Neural progenitor cell (in vitro differentiated cells): ENCODE results near the gene UQCC2. TPM values are rescaled to one million over a fixed set of nuclear protein-coding genes. Genes with fewer than 3 reads are reported as not detected.

Source experiments
- DNase-seq: peaks from one replicate; pipeline ENCODE4 v3.0.0-alpha.2; 2016; ENCODE audit warnings: low spot score
- H2AFZ ChIP-seq: fragments of 200-600 bp; sonication (generic); replicated peaks from 2 replicates; pipeline ENCODE4 v1.6.1; 2016; ENCODE audit warnings: antibody characterized with exemption
- H3F3A ChIP-seq: fragments of 200-600 bp; sonication (generic); 2 replicates; pipeline ENCODE4 v1.6.1; 2016; ENCODE audit warnings: antibody characterized with exemption, low read depth
- H3K27ac ChIP-seq: fragments of 200-600 bp; sonication (generic); 2 replicates; pipeline ENCODE4 v1.5.1; 2016; ENCODE audit warnings: mild to moderate bottlenecking
- H3K27me3 ChIP-seq: fragments of 200-600 bp; sonication (generic); 2 replicates; pipeline ENCODE4 v1.6.1; 2016; ENCODE audit warnings: mild to moderate bottlenecking, moderate library complexity
- H3K36me3 ChIP-seq: fragments of 200-600 bp; sonication (generic); 2 replicates; pipeline ENCODE4 v1.5.1; 2016
- H3K4me1 ChIP-seq: fragments of 200-600 bp; sonication (generic); 2 replicates; pipeline ENCODE4 v1.6.1; 2016; ENCODE audit warnings: mixed run types
- H3K4me2 ChIP-seq: fragments of 200-600 bp; sonication (generic); 2 replicates; pipeline ENCODE4 v1.6.1; 2016
- H3K4me3 ChIP-seq: fragments of 200-600 bp; sonication (generic); 2 replicates; pipeline ENCODE4 v1.5.1; 2016
- H3K79me2 ChIP-seq: fragments of 200-600 bp; sonication (generic); 2 replicates; pipeline ENCODE4 v1.6.1; 2016; ENCODE audit warnings: low read depth
- H3K9ac ChIP-seq: fragments of 200-600 bp; sonication (generic); 2 replicates; pipeline ENCODE4 v1.6.1; 2016
- H3K9me3 ChIP-seq: fragments of 200-600 bp; sonication (generic); 2 replicates; pipeline ENCODE4 v1.5.1; 2016; ENCODE audit warnings: low read depth
- H4K20me1 ChIP-seq: fragments of 200-600 bp; sonication (generic); 2 replicates; pipeline ENCODE4 v1.6.1; 2016; ENCODE audit warnings: low read depth
- H3K27ac Mint-ChIP-seq: 3 replicates; pipeline ENCODE4 v1.8.0; 2021; ENCODE audit warnings: mixed read lengths
- H3K27me3 Mint-ChIP-seq: 2 replicates; pipeline ENCODE4 v1.8.0; 2022; ENCODE audit warnings: low read depth, mild to moderate bottlenecking, inconsistent platforms, moderate library complexity, mixed read lengths; ENCODE audit not compliant: insufficient read depth
- H3K36me3 Mint-ChIP-seq: 3 replicates; pipeline ENCODE4 v1.8.0; 2021; ENCODE audit warnings: mixed read lengths
- H3K4me1 Mint-ChIP-seq: 3 replicates; pipeline ENCODE4 v1.8.0; 2021; ENCODE audit warnings: mixed read lengths
- H3K4me3 Mint-ChIP-seq: 3 replicates; pipeline ENCODE4 v1.8.0; 2021; ENCODE audit warnings: mild to moderate bottlenecking, moderate library complexity, mixed read lengths
- H3K9me3 Mint-ChIP-seq: 3 replicates; pipeline ENCODE4 v1.8.0; 2020; ENCODE audit warnings: mixed read lengths
- CTCF ChIP-seq: fragments of 200-600 bp; sonication (generic); IDR thresholded peaks from 2 replicates; pipeline ENCODE4 v1.5.1; 2017; ENCODE audit warnings: antibody characterized with exemption, mild to moderate bottlenecking
- EZH2 ChIP-seq: fragments of 200-600 bp; sonication (generic); IDR thresholded peaks from 2 replicates; pipeline ENCODE4 v1.6.1; 2017; ENCODE audit warnings: antibody characterized with exemption, mild to moderate bottlenecking, moderate library complexity
- EZH2phosphoT487 ChIP-seq: fragments of 200-600 bp; sonication (generic); IDR thresholded peaks from 2 replicates; pipeline ENCODE4 v1.6.1; 2017; ENCODE audit warnings: antibody characterized with exemption
- total RNA-seq: library from RNA; depleted of rRNA; stranded (reverse); fragments of >200 nt; gene quantifications from 2 replicates; pipeline ENCODE4 v1.2.3, GENCODE V29; 2015; ENCODE audit warnings: low replicate concordance

The UQCC2 gene
- total RNA-seq, 1 donor from 2014 or later = 95.9 TPM

GRCh38 chr6:33709605-33710295 is 1.8 kb downstream of the UQCC2 start:
- Mint-ChIP-seq H3K9me3 (no peaks in the 10 kb centered on the region), H3K36me3 (peaks cover 19% of the 10 kb centered on the region), H3K4me1 (peaks cover 24% of the 10 kb centered on the region), H3K27me3 (no peaks in the 10 kb centered on the region), H3K27ac (no peak overlapping the region), H3K4me3 (peak overlapping the region; percentile 55)
- no peaks in the 10 kb centered on the region for H3K9me3 ChIP-seq
- H3K27ac ChIP-seq = no peak overlapping the region
- H3K36me3 ChIP-seq = no peaks in the 10 kb centered on the region
- peak overlapping the region; percentile 75 for H3K4me2 ChIP-seq
- H3K79me2 ChIP-seq = peaks cover 28% of the 10 kb centered on the region
- TF ChIP-seq EZH2phosphoT487 (no peak), CTCF (no peak), EZH2 (no peak)
- no peak overlapping the region for H3K9ac ChIP-seq
- no peak for DNase-seq
- H4K20me1 ChIP-seq = peaks cover 18% of the 10 kb centered on the region
- peaks cover 14% of the 10 kb centered on the region for H3K4me1 ChIP-seq
- H2AFZ ChIP-seq = no peak overlapping the region
- H3K4me3 ChIP-seq = no peak overlapping the region
- no peaks in the 10 kb centered on the region for H3K27me3 ChIP-seq
- no peaks in the 10 kb centered on the region for H3F3A ChIP-seq

GRCh38 chr6:33708516-33709204 is 2.8 kb downstream of the UQCC2 start:
- TF ChIP-seq EZH2phosphoT487 = no peak
- no peak for TF ChIP-seq EZH2
- no peak for TF ChIP-seq CTCF
- Histone ChIP-seq H3K36me3 (no peaks in the 10 kb centered on the region), H3K79me2 (peaks cover 28% of the 10 kb centered on the region), H3F3A (no peaks in the 10 kb centered on the region), H4K20me1 (peaks cover 18% of the 10 kb centered on the region), H3K27me3 (no peaks in the 10 kb centered on the region), H2AFZ (no peak overlapping the region), H3K4me1 (peaks cover 14% of the 10 kb centered on the region), H3K9me3 (no peaks in the 10 kb centered on the region), H3K27ac (no peak overlapping the region), H3K9ac (no peak overlapping the region), H3K4me2 (no peak overlapping the region), H3K4me3 (no peak overlapping the region)
- H3K4me1 Mint-ChIP-seq = peaks cover 24% of the 10 kb centered on the region
- DNase-seq = no peak
- peaks cover 19% of the 10 kb centered on the region for H3K36me3 Mint-ChIP-seq
- H3K27ac Mint-ChIP-seq = no peak overlapping the region
- no peak overlapping the region for H3K4me3 Mint-ChIP-seq
- no peaks in the 10 kb centered on the region for H3K27me3 Mint-ChIP-seq
- no peaks in the 10 kb centered on the region for H3K9me3 Mint-ChIP-seq

- H3K9ac ChIP-seq = no peak overlapping the region
- H3K4me3 Mint-ChIP-seq = no peak overlapping the region
- H3F3A ChIP-seq = peaks cover 2% of the 10 kb centered on the region
- no peak overlapping the region for H3K27ac Mint-ChIP-seq
- DNase-seq = no peak
- no peaks in the 10 kb centered on the region for H3K9me3 Mint-ChIP-seq
- no peak overlapping the region for H2AFZ ChIP-seq
- peaks cover 14% of the 10 kb centered on the region for H3K4me1 ChIP-seq
- H3K9me3 ChIP-seq = no peaks in the 10 kb centered on the region
- no peak for TF ChIP-seq EZH2
- no peak for TF ChIP-seq EZH2phosphoT487
- no peak for TF ChIP-seq CTCF
- no peak overlapping the region for H3K4me3 ChIP-seq
- H4K20me1 ChIP-seq = peaks cover 21% of the 10 kb centered on the region
- H3K4me1 Mint-ChIP-seq = peaks cover 24% of the 10 kb centered on the region
- no peak overlapping the region for H3K4me2 ChIP-seq
- peaks cover 28% of the 10 kb centered on the region for H3K79me2 ChIP-seq
- H3K36me3 ChIP-seq = no peaks in the 10 kb centered on the region
- H3K27me3 ChIP-seq = no peaks in the 10 kb centered on the region
- peaks cover 19% of the 10 kb centered on the region for H3K36me3 Mint-ChIP-seq
- H3K27ac ChIP-seq = no peak overlapping the region
- no peaks in the 10 kb centered on the region for H3K27me3 Mint-ChIP-seq
These were observed 3.7 kb downstream of the UQCC2 start for GRCh38 chr6:33707771-33708170.
